GM23248 (cell line): ENCODE results near the gene GRIP1. TPM values are rescaled to one million over a fixed set of nuclear protein-coding genes. Genes with fewer than 3 reads are reported as not detected.

ENCODE experiments used
- DNase-seq: peaks from one replicate; pipeline ENCODE4 v3.0.0-alpha.2; 2015
- H2AFZ ChIP-seq: fragments of 200-600 bp; sonication (generic); 2 replicates; pipeline ENCODE4 v1.6.1; 2016; ENCODE audit warnings: antibody characterized with exemption
- H3F3A ChIP-seq: fragments of 200-600 bp; sonication (generic); 2 replicates; pipeline ENCODE4 v1.6.1; 2016; ENCODE audit warnings: mild to moderate bottlenecking, antibody characterized with exemption, mixed run types; ENCODE audit not compliant: insufficient read depth
- H3K27ac ChIP-seq: fragments of 200-600 bp; sonication (generic); 2 replicates; pipeline ENCODE4 v1.5.1; 2016; ENCODE audit warnings: mild to moderate bottlenecking
- H3K27me3 ChIP-seq: fragments of 200-600 bp; sonication (generic); replicated peaks from 2 replicates; pipeline ENCODE4 v1.6.1; 2016; ENCODE audit warnings: mild to moderate bottlenecking; ENCODE audit not compliant: insufficient read depth
- H3K36me3 ChIP-seq: fragments of 200-600 bp; sonication (generic); 2 replicates; pipeline ENCODE4 v1.6.1; 2016; ENCODE audit warnings: low read depth, mild to moderate bottlenecking
- H3K4me1 ChIP-seq: fragments of 200-600 bp; sonication (generic); 2 replicates; pipeline ENCODE4 v1.6.1; 2016; ENCODE audit warnings: mild to moderate bottlenecking; ENCODE audit not compliant: insufficient read depth
- H3K4me2 ChIP-seq: fragments of 200-600 bp; sonication (generic); one replicate; pipeline ENCODE4 v1.6.1; 2016; ENCODE audit warnings: mild to moderate bottlenecking; ENCODE audit not compliant: unreplicated experiment
- H3K4me3 ChIP-seq: fragments of 200-600 bp; sonication (generic); 2 replicates; pipeline ENCODE4 v1.5.1; 2016; ENCODE audit warnings: mild to moderate bottlenecking
- H3K79me2 ChIP-seq: fragments of 200-600 bp; sonication (generic); 2 replicates; pipeline ENCODE4 v1.6.1; 2016; ENCODE audit warnings: mild to moderate bottlenecking; ENCODE audit not compliant: insufficient read depth
- H3K9ac ChIP-seq: fragments of 200-600 bp; sonication (generic); 2 replicates; pipeline ENCODE4 v1.6.1; 2016; ENCODE audit warnings: mild to moderate bottlenecking
- H3K9me2 ChIP-seq: fragments of 200-600 bp; sonication (generic); 2 replicates; pipeline ENCODE4 v1.6.1; 2016; ENCODE audit warnings: mixed run types, mild to moderate bottlenecking, moderate library complexity; ENCODE audit not compliant: insufficient read depth
- H3K9me3 ChIP-seq: fragments of 200-600 bp; sonication (generic); one replicate; pipeline ENCODE4 v1.6.1; 2017; ENCODE audit warnings: low read depth
- H4K20me1 ChIP-seq: fragments of 200-600 bp; sonication (generic); 2 replicates; pipeline ENCODE4 v1.6.0; 2016; ENCODE audit not compliant: insufficient read depth
- EZH2 ChIP-seq: fragments of 200-600 bp; sonication (generic); IDR thresholded peaks from 2 replicates; pipeline ENCODE4 v1.6.1; 2018; ENCODE audit warnings: antibody characterized with exemption, mild to moderate bottlenecking; ENCODE audit not compliant: insufficient read depth, poor library complexity, severe bottlenecking
- EZH2phosphoT487 ChIP-seq: fragments of 200-600 bp; sonication (generic); IDR thresholded peaks from 2 replicates; pipeline ENCODE4 v1.6.1; 2018; ENCODE audit warnings: antibody characterized with exemption, moderate library complexity, mild to moderate bottlenecking, low read depth; ENCODE audit not compliant: insufficient read depth
- WGBS, 2 experiments: methylation state at CpG; one replicate each; pipeline ENCODE4 v1.1.6; 2015 to 2017; ENCODE audit warnings: low lambda C conversion rate in 2 of 2, low coverage in 1 of 2; ENCODE audit errors: missing lambda C conversion rate in 2 of 2; 5-methylcytosine and 5-hydroxymethylcytosine counted together
- in situ Hi-C: fragments of 300-500 bp; cut with MboI; formaldehyde crosslinking; loops from 2 replicates; pipeline ENCODE4 v1.15.0; 2020
- polyA plus RNA-seq: library from polyadenylated mRNA; unstranded; fragments of >200 nt; fragmentation: Nextera tagmentation; extraction: Ambion mirVana; gene quantifications from 2 replicates; pipeline ENCODE4 v1.2.1, GENCODE V29; 2016
- total RNA-seq: library from RNA; depleted of rRNA; stranded (reverse); fragments of >200 nt; shearing (Covaris generic); gene quantifications from 2 replicates; pipeline ENCODE4 v1.2.3, GENCODE V29; 2014

GRIP1 gene
- total and polyA plus RNA-seq, 2 experiments from 2014 or later = not detected

- in situ Hi-C loops = no loop called here
- DNase-seq = peak; percentile 27
These were observed 313.0 kb downstream of the GRIP1 start for GRCh38 chr12:66365718-66366490.

GRCh38 chr12:66361703-66362102 lies 317.2 kb downstream of the GRIP1 start:
- TF ChIP-seq EZH2 = no peak
- no peak for TF ChIP-seq EZH2phosphoT487
- 74 to 85% methylated on average over 4 of the region's 4 CpGs for WGBS, 2 experiments
- no peak overlapping the region for H3K27ac ChIP-seq

More at GRCh38 chr12:66365718-66366490, 313.0 kb downstream of the GRIP1 start:
- Histone ChIP-seq H3K4me1 (no peaks in the 10 kb centered on the region), H3K4me2 (no peak overlapping the region), H3K27ac (no peak overlapping the region), H3F3A (no peaks in the 10 kb centered on the region), H3K9me2 (no peaks in the 10 kb centered on the region), H3K9me3 (no peaks in the 10 kb centered on the region), H4K20me1 (no peaks in the 10 kb centered on the region), H3K79me2 (no peaks in the 10 kb centered on the region), H3K9ac (no peak overlapping the region), H3K4me3 (no peak overlapping the region), H3K27me3 (0 out of 2 replicates have a peak, but pooled peaks cover 3% of the 10 kb centered on the region), H2AFZ (no peak overlapping the region), H3K36me3 (no peaks in the 10 kb centered on the region)
- TF ChIP-seq EZH2 = no peak
- TF ChIP-seq EZH2phosphoT487 = no peak
- 24 to 29% methylated on average over 3 of the region's 3 CpGs for WGBS, 2 experiments

GRCh38 chr12:66359300-66359699 lies 319.6 kb downstream of the GRIP1 start:
- Histone ChIP-seq H3K9ac (no peak overlapping the region), H3K36me3 (no peaks in the 10 kb centered on the region)

More at GRCh38 chr12:66361703-66362102, 317.2 kb downstream of the GRIP1 start:
- in situ Hi-C loops = no loop called here
- H3K4me1 ChIP-seq = no peaks in the 10 kb centered on the region
- H3K9me3 ChIP-seq = no peaks in the 10 kb centered on the region
- no peaks in the 10 kb centered on the region for H4K20me1 ChIP-seq
- H3K36me3 ChIP-seq = no peaks in the 10 kb centered on the region
- no peaks in the 10 kb centered on the region for H3K27me3 ChIP-seq
- DNase-seq = no peak
- H3K9ac ChIP-seq = no peak overlapping the region
- H3K9me2 ChIP-seq = no peaks in the 10 kb centered on the region
- no peaks in the 10 kb centered on the region for H3K79me2 ChIP-seq
- H3K4me3 ChIP-seq = no peak overlapping the region
- no peak overlapping the region for H3K4me2 ChIP-seq
- no peak overlapping the region for H2AFZ ChIP-seq
- no peaks in the 10 kb centered on the region for H3F3A ChIP-seq

GRCh38 chr12:66354291-66354690 lies 324.6 kb downstream of the GRIP1 start:
- Histone ChIP-seq H3K9me2 (no peaks in the 10 kb centered on the region), H3K9me3 (no peaks in the 10 kb centered on the region), H3K36me3 (no peaks in the 10 kb centered on the region), H3K9ac (no peak overlapping the region), H3K4me3 (no peak overlapping the region), H3K27ac (no peak overlapping the region), H2AFZ (no peak overlapping the region), H3K27me3 (no peaks in the 10 kb centered on the region), H3K79me2 (no peaks in the 10 kb centered on the region), H3F3A (no peaks in the 10 kb centered on the region), H3K4me1 (no peaks in the 10 kb centered on the region), H3K4me2 (no peak overlapping the region), H4K20me1 (no peaks in the 10 kb centered on the region)
- in situ Hi-C loops = no loop called here
- TF ChIP-seq EZH2 = no peak
- TF ChIP-seq EZH2phosphoT487 = no peak
- no peak for DNase-seq
- WGBS, 2 experiments = 58 to 60% methylated on average over 6 of the region's 6 CpGs

More at GRCh38 chr12:66359300-66359699, 319.6 kb downstream of the GRIP1 start:
- H3K79me2 ChIP-seq = no peaks in the 10 kb centered on the region
- no peaks in the 10 kb centered on the region for H3K9me3 ChIP-seq
- no peaks in the 10 kb centered on the region for H3K9me2 ChIP-seq
- H3F3A ChIP-seq = no peaks in the 10 kb centered on the region
- no peaks in the 10 kb centered on the region for H3K27me3 ChIP-seq
- no peak for DNase-seq
- no peak overlapping the region for H3K27ac ChIP-seq
- H3K4me2 ChIP-seq = no peak overlapping the region
- H3K4me3 ChIP-seq = no peak overlapping the region
- no peaks in the 10 kb centered on the region for H4K20me1 ChIP-seq
- no peaks in the 10 kb centered on the region for H3K4me1 ChIP-seq
- no peak overlapping the region for H2AFZ ChIP-seq
- no peak for TF ChIP-seq EZH2
- no peak for TF ChIP-seq EZH2phosphoT487
- in situ Hi-C loops = no loop called here
